ENCODE measurements around the gene URB2. TPM values are rescaled to one million over a fixed set of nuclear protein-coding genes. Genes with fewer than 3 reads are reported as not detected.

Gene URB2
- total RNA-seq, 1 experiment from 2014 or later = 53.2 TPM

- Histone ChIP-seq H4K5ac (ENCODE audit: insufficient read length, low read depth, low read length) (no peak overlapping the region), H3K9me3 (ENCODE audit: control insufficient read depth, low read depth, low read length) (no peaks in the 10 kb centered on the region), H3K4ac (ENCODE audit: low read depth, low read length) (no peak overlapping the region), H2BK15ac (ENCODE audit: low read depth, low read length) (no peak overlapping the region), H3K23ac (ENCODE audit: insufficient read length, low read depth, low read length) (no peak overlapping the region), H4K91ac (ENCODE audit: insufficient read length, low read depth, low read length) (no peak overlapping the region), H4K20me1 (ENCODE audit: control insufficient read depth, insufficient read depth, insufficient read length) (no peaks in the 10 kb centered on the region), H3T11ph (ENCODE audit: low read length) (no peak overlapping the region), H3K4me1 (ENCODE audit: insufficient read depth, low read length) (no peaks in the 10 kb centered on the region), H4K8ac (replicated peaks; ENCODE audit: insufficient read length, low read depth, low read length) (no peak overlapping the region), H3K9ac (ENCODE audit: extremely low read depth, insufficient read length, low read length) (no peak overlapping the region), H3K79me1 (ENCODE audit: insufficient read depth, low read depth, low read length, poor library complexity, severe bottlenecking) (no peaks in the 10 kb centered on the region), H3K27me3 (ENCODE audit: insufficient read depth, low read length) (no peaks in the 10 kb centered on the region), H3K79me2 (ENCODE audit: insufficient read depth, low read length) (no peaks in the 10 kb centered on the region), H2BK5ac (ENCODE audit: insufficient read length, low read length) (no peak overlapping the region), H2AK5ac (ENCODE audit: insufficient read length, low read length) (no peak overlapping the region), H3K18ac (ENCODE audit: insufficient read length, low read depth, low read length) (no peak overlapping the region), H2BK12ac (ENCODE audit: insufficient read length, low read depth, low read length) (no peak overlapping the region), H2BK20ac (ENCODE audit: low read depth, low read length, poor library complexity, severe bottlenecking) (no peak overlapping the region), H3K14ac (ENCODE audit: insufficient read depth, low read length) (no peak overlapping the region), H3K23me2 (ENCODE audit: insufficient read length, low read depth, low read length, poor library complexity, severe bottlenecking) (no peaks in the 10 kb centered on the region), H2BK120ac (ENCODE audit: low read depth, low read length, poor library complexity, severe bottlenecking) (no peak overlapping the region), H3K4me2 (ENCODE audit: insufficient read depth, insufficient read length, low read length) (no peak overlapping the region), H2AFZ (ENCODE audit: low read length) (no peak overlapping the region), H3K56ac (ENCODE audit: insufficient read length, low read depth, low read length) (no peak overlapping the region), H3K27ac (ENCODE audit: insufficient read length, low read depth, low read length) (no peak overlapping the region)
- TF ChIP-seq, protein P1, sequence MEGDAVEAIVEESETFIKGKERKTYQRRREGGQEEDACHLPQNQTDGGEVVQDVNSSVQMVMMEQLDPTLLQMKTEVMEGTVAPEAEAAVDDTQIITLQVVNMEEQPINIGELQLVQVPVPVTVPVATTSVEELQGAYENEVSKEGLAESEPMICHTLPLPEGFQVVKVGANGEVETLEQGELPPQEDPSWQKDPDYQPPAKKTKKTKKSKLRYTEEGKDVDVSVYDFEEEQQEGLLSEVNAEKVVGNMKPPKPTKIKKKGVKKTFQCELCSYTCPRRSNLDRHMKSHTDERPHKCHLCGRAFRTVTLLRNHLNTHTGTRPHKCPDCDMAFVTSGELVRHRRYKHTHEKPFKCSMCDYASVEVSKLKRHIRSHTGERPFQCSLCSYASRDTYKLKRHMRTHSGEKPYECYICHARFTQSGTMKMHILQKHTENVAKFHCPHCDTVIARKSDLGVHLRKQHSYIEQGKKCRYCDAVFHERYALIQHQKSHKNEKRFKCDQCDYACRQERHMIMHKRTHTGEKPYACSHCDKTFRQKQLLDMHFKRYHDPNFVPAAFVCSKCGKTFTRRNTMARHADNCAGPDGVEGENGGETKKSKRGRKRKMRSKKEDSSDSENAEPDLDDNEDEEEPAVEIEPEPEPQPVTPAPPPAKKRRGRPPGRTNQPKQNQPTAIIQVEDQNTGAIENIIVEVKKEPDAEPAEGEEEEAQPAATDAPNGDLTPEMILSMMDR (conservative IDR thresholded peaks at IDR 0.05) = no peak
- Mint-ChIP-seq H3K27ac (no peak overlapping the region), H3K4me1 (peaks cover 3 to 8% of the 10 kb centered on the region in 2 experiments; a peak in 3 of 4 replicates), H3K9me3 (peaks cover 22 to 30% of the 10 kb centered on the region in 2 experiments), H3K36me3 (ENCODE audit: insufficient read depth in 1 of 3, low read depth in 3 of 3) (peaks cover 10 to 23% (median 13%) of the 10 kb centered on the region in 3 experiments; a peak in 6 of 7 replicates), H3K4me3 (no peak overlapping the region), H3K27me3 (ENCODE audit: low read depth) (no peaks in the 10 kb centered on the region; the same call in 1 of the 2 replicates)
- no peak for DNase-seq
- WGBS (ENCODE audit: extremely low coverage, insufficient read length, low lambda C conversion rate) = no CpG with 5 or more reads among the region's 2 CpGs
Measured at GRCh38 chr1:229685149-229685548, 59.1 kb downstream of the URB2 start.

Data from H9 (cell line).